Endometrial microvascular endothelial cells (primary cell): ENCODE results near the gene FLT3. TPM values are rescaled to one million over a fixed set of nuclear protein-coding genes. Genes with fewer than 3 reads are reported as not detected.

Experiments used
- in situ Hi-C: cut with HindIII; loops from 2 replicates; pipeline ENCODE4 v1.10.0; 2017; ENCODE audit warnings: low sequenced_read_pairs, low pct_unique_long_range_greater_than_20kb; ENCODE audit errors: inconsistent ontology term
- total RNA-seq: library from RNA; depleted of rRNA; stranded (reverse); fragments of >200 nt; gene quantifications from one replicate; pipeline ENCODE4 v1.2.3, GENCODE V29; 2015; ENCODE audit errors: inconsistent ontology term

FLT3 gene
- total RNA-seq, 1 donor from 2014 or later = not detected

- in situ Hi-C loops = no loop called here
These were observed 121.3 kb downstream of the FLT3 start for GRCh38 chr13:27979001-27979643.

- in situ Hi-C loops = no loop called here
These were observed 121.9 kb downstream of the FLT3 start for GRCh38 chr13:27978301-27978968.

GRCh38 chr13:27977476-27978300 lies 122.7 kb downstream of the FLT3 start:
- in situ Hi-C loops = no loop called here

GRCh38 chr13:27976362-27977091 lies 123.8 kb downstream of the FLT3 start:
- in situ Hi-C loops = no loop called here

GRCh38 chr13:27975564-27976361 lies 124.6 kb downstream of the FLT3 start:
- in situ Hi-C loops = no loop called here

- in situ Hi-C loops = no loop called here
These were observed 126.3 kb downstream of the FLT3 start for GRCh38 chr13:27973961-27974662.

- in situ Hi-C loops = no loop called here
These were observed 127.1 kb downstream of the FLT3 start for GRCh38 chr13:27973291-27973690.

GRCh38 chr13:27972478-27972820 lies 127.9 kb downstream of the FLT3 start:
- in situ Hi-C loops = no loop called here

- in situ Hi-C loops = no loop called here
These were observed 128.4 kb downstream of the FLT3 start for GRCh38 chr13:27971776-27972477.

- in situ Hi-C loops = no loop called here
These were observed 129.1 kb downstream of the FLT3 start for GRCh38 chr13:27971236-27971645.

- in situ Hi-C loops = no loop called here
These were observed 129.8 kb downstream of the FLT3 start for GRCh38 chr13:27970382-27971235.

GRCh38 chr13:27969866-27970229 lies 130.5 kb downstream of the FLT3 start:
- in situ Hi-C loops = no loop called here

GRCh38 chr13:27969082-27969865 lies 131.1 kb downstream of the FLT3 start, which contains the start of gene CDX2:
Gene CDX2 (minus strand): TSS chr13:27969315. CDS start chr13:27969006, 309 bp downstream.
- in situ Hi-C loops = no loop called here

GRCh38 chr13:27968316-27969081 lies 131.9 kb downstream of the FLT3 start:
- in situ Hi-C loops = no loop called here

GRCh38 chr13:27967736-27968315 lies 132.6 kb downstream of the FLT3 start:
- in situ Hi-C loops = no loop called here
